Activated naive CD4-positive, alpha-beta T cell treated with anti-CD3 and anti-CD28 coated beads, Interleukin-2, amount 50 U/mL, for 24 hours (primary cell): ENCODE data around the gene FATE1.

ENCODE experiments used
- H3K27ac Mint-ChIP-seq: one replicate; pipeline ENCODE4 v1.8.0; 2021; ENCODE audit warnings: mild to moderate bottlenecking, mixed read lengths
- H3K27me3 Mint-ChIP-seq: one replicate; pipeline ENCODE4 v1.8.0; 2021; ENCODE audit warnings: mixed read lengths
- H3K36me3 Mint-ChIP-seq: one replicate; pipeline ENCODE4 v1.8.0; 2021; ENCODE audit warnings: mixed read lengths
- H3K4me1 Mint-ChIP-seq: one replicate; pipeline ENCODE4 v1.8.0; 2021; ENCODE audit warnings: mixed read lengths
- H3K4me3 Mint-ChIP-seq: one replicate; pipeline ENCODE4 v1.8.0; 2021; ENCODE audit warnings: mild to moderate bottlenecking, mixed read lengths
- H3K9me3 Mint-ChIP-seq: one replicate; pipeline ENCODE4 v1.8.0; 2021; ENCODE audit warnings: mixed read lengths

Gene FATE1

DNA sequence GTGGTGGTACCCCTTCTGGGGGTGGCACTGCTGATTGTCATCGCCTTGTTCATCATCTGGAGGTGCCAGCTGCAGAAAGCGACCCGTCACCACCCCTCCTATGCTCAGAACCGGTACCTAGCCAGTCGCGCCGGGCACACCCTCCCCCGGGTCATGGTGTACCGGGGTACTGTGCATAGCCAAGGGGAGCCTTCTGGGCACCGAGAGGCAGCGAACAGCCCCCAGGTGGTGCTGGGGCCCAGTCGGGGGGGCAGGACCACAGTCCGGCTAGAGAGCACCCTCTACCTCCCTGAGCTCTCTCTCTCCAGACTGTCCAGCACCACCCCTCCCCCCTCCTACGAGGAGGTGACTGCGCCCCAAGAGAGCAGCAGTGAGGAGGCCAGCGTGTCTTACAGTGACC is 15.3 kb upstream of the FATE1 start:
- Mint-ChIP-seq H3K27ac (no peak overlapping the region), H3K4me1 (no peaks in the 10 kb centered on the region), H3K36me3 (no peaks in the 10 kb centered on the region), H3K4me3 (no peak overlapping the region), H3K27me3 (peaks cover 6% of the 10 kb centered on the region), H3K9me3 (no peaks in the 10 kb centered on the region)

DNA sequence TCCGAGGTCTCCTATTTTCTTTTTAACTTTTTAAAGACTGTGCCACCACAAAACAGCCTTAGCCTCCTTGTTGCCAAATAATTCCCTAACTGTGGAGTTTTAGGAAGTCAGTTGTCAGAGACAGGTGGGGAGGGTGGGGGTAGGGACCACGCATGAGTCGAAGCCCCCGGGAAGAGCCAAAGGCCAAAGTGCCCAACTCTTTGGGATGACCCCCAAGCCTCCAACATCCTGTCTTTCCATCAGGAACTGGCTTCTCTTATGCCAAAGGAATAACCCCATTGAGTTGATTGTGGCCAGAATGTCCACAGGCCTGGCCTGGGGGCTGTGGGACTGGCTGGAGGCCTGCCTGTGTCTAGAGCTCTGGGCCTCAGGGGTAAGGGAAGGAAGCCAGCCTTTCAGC is 14.8 kb upstream of the FATE1 start:
- H3K27ac Mint-ChIP-seq, result no peak overlapping the region
- no peaks in the 10 kb centered on the region for H3K4me1 Mint-ChIP-seq
- no peak overlapping the region for H3K4me3 Mint-ChIP-seq
- no peaks in the 10 kb centered on the region for H3K9me3 Mint-ChIP-seq
- H3K36me3 Mint-ChIP-seq, result no peaks in the 10 kb centered on the region
- peaks cover 3% of the 10 kb centered on the region for H3K27me3 Mint-ChIP-seq

DNA sequence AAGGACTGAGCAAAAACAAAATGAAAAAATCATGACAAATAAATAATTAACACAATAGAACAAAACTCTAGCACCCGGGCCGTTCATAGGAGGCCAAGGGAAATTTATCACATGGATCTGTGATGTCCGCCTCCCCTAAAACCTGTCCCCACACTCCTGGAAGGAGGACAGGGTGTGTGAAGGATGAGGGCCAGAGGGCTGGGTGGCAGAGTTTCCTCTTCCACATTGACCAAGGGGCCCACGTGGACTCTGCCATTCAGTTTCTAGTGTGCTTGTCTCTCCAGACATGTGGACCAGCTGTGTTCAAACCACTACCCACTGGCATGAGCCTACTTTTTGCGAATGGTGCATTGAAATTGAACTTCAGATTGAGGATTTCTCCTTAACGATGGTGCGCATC is 14.3 kb upstream of the FATE1 start:
- Mint-ChIP-seq H3K4me3 (no peak overlapping the region), H3K27ac (no peak overlapping the region), H3K27me3 (peaks cover 2% of the 10 kb centered on the region), H3K9me3 (no peaks in the 10 kb centered on the region), H3K4me1 (no peaks in the 10 kb centered on the region), H3K36me3 (no peaks in the 10 kb centered on the region)

DNA sequence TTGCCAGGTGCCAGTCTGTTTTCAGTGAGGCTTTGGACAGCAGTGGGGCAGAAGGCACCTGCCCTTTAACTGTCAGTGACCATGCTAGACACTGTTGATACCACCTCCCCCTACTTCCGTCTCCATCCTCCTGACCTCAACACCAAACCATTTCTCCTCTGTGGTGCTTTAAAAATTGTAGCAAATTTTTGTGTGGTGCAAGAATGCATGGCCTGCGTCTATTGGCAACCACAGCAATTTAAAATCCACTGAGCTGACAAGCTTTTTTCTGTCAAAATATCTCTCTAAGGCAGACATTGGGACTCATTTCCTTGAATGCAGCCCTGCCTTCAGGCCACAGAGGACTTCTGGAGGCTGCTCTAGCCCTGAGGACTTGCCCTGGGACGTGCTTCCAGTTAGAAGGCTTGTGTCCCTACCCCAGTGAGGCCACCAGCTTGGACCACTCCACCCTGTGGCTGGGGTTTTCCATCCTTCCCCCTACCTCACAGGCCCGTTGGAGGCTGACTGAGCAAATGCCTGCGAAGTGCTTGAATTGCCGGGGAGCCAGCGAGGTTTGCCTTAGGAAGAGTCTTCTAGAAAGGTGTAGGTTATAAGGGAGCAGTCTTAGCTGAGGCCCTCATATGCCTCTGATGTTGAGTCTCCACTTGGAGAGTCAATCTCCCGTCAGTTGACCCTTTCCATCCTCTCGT is 13.7 kb upstream of the FATE1 start:
- H3K9me3 Mint-ChIP-seq, result no peaks in the 10 kb centered on the region
- no peak overlapping the region for H3K27ac Mint-ChIP-seq
- no peak overlapping the region for H3K4me3 Mint-ChIP-seq
- no peaks in the 10 kb centered on the region for H3K4me1 Mint-ChIP-seq
- H3K36me3 Mint-ChIP-seq, result no peaks in the 10 kb centered on the region
- H3K27me3 Mint-ChIP-seq, result no peaks in the 10 kb centered on the region

DNA sequence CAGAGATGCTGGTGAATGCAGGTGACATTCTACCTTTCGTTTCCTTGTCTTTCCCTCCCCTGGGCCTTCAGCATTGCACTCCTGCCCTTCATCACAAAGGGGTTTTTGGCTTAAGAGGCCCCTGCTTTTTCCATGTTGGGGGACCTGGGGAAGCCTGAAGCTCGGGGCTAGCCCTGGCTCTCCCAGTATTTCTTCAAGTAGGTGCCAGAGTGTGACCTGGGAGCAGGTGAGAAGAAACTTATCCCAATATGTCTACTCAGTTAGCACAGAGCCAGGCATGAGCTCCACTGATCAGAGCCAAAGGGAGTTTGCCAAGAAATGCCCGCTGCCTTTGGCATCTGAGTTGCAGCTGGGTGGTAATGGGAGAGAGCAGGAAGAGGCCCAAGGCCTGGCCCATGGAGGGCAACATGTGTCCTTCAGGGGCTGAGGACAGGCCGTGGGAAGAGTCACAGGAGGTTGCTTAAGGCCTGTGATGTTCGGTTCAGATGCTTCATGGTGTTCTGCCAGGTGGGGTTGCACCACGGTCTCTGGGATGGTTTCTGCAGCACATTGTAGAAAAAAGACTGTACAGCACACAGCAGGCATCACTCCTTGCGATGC is 13.0 kb upstream of the FATE1 start:
- H3K27ac Mint-ChIP-seq, result no peak overlapping the region
- H3K4me3 Mint-ChIP-seq, result no peak overlapping the region
- H3K4me1 Mint-ChIP-seq, result no peaks in the 10 kb centered on the region
- no peaks in the 10 kb centered on the region for H3K9me3 Mint-ChIP-seq
- H3K27me3 Mint-ChIP-seq, result no peaks in the 10 kb centered on the region
- H3K36me3 Mint-ChIP-seq, result no peaks in the 10 kb centered on the region

DNA sequence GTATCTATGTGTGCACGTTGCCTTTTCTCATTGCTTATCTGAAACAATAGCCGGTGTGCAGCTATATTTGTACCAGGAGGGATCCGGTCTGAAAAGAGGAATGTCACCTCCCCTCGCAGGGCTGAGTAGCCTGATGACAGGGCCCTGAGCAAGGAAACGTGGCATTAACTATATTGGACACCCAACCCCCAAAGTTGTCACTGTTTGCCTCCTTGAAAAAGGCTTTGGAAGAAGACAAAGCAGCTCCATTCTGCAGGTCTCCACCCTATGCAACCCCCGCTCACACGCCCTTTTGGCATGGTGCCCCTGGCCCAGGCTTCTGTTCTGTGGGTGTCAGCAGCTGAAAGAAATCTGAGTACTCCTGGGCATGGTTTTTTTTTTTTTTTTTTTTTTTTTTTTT is 12.3 kb upstream of the FATE1 start:
- H3K27ac Mint-ChIP-seq, result no peak overlapping the region
- no peaks in the 10 kb centered on the region for H3K9me3 Mint-ChIP-seq
- H3K36me3 Mint-ChIP-seq, result no peaks in the 10 kb centered on the region
- H3K4me3 Mint-ChIP-seq, result no peak overlapping the region
- no peaks in the 10 kb centered on the region for H3K27me3 Mint-ChIP-seq
- no peaks in the 10 kb centered on the region for H3K4me1 Mint-ChIP-seq

DNA sequence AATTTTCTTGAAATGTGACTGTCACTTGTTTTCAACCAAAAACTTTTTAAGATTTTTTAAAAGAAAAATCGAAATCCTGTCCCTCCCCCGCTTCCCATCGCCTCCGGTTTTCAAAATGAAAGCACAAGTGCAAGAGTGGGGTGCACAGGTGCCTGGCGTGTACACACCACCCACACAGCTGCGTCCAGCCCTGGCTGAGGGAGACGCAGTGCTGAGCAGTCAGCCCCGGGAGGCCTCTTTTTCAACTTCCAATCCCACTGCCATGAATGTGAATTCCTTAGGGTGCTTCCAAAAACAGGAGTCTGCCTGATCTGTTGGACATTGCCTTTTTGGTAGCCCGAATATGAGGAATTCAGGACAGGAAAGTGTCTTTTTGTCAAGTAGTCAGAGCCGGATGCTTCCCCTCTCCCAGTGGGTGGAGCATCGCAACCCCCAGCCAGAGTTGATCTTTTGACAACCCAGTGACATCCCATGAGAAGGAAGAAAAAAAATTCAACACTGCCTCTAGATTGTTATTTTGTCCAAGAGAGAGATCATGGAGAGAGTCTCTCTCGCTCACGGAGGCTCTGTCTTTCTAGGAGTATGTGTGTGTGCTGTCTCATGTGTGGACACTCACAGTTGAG is 11.7 kb upstream of the FATE1 start:
- Mint-ChIP-seq H3K27me3 (no peaks in the 10 kb centered on the region), H3K4me1 (no peaks in the 10 kb centered on the region), H3K27ac (no peak overlapping the region), H3K4me3 (no peak overlapping the region), H3K36me3 (no peaks in the 10 kb centered on the region), H3K9me3 (no peaks in the 10 kb centered on the region)

DNA sequence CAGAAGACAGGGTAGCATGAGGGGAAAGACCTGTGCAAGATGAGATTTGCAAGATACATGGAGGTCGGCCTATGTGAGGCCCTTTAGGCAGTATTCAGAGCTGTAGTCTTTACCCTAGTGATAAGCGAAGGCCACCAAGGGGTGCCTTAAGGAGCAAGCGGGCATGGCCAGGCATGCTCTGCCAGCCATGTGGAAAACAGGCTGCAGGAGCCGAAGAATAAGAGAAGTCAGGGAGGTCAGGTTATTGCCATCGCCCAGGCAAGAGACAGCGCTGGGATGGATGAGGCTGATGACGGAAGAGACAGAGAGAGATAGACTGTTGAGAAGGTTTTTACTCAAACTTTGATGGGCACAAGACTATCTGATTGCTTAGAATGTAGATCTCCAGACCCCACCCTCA is 7.0 kb upstream of the FATE1 start:
- Mint-ChIP-seq H3K27ac (no peak overlapping the region), H3K36me3 (no peaks in the 10 kb centered on the region), H3K27me3 (no peaks in the 10 kb centered on the region), H3K4me3 (no peak overlapping the region), H3K9me3 (no peaks in the 10 kb centered on the region), H3K4me1 (no peaks in the 10 kb centered on the region)

DNA sequence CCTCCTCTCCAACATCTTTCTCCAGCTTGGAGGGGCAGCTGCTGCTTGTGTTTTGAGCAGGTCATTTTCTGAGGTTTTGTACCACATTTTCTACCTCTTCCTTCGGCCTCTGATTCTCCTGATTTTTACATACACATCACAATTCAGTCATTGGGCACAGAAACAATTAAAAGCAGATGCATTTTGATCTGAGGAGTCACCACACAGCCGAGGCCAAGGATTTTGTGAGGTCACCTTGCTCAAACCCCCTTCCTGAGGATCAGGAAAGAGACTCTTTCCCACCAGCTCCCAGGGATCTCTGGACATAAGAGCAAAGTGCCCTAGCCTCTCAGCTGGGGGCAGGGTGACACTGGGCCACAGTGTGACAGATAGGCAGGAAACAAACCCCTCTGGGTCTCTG is 5.4 kb upstream of the FATE1 start:
- Mint-ChIP-seq H3K27me3 (no peaks in the 10 kb centered on the region), H3K4me3 (no peak overlapping the region), H3K4me1 (no peaks in the 10 kb centered on the region), H3K9me3 (no peaks in the 10 kb centered on the region), H3K36me3 (no peaks in the 10 kb centered on the region), H3K27ac (no peak overlapping the region)

DNA sequence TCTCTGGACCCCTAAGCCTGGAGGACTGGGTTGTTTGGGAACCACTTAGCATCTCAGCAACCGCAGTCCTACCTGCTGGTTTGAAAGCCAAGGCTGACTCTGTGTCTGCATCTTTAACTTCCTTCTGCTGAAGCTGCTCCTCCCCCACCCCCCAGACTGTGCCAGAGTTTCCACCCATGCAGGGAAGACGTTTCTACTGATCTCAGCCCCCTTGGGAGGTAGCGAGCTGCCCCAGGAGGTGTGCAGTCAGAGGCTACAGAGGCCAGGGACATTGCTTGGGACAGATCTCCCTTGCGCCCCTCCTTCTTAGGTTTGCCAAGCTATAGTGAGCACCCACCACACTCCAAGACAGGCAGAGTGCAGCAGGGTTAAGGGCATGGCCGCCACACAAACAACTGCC is 4.7 kb upstream of the FATE1 start:
- no peaks in the 10 kb centered on the region for H3K4me1 Mint-ChIP-seq
- H3K4me3 Mint-ChIP-seq, result no peak overlapping the region
- no peaks in the 10 kb centered on the region for H3K36me3 Mint-ChIP-seq
- no peak overlapping the region for H3K27ac Mint-ChIP-seq
- H3K9me3 Mint-ChIP-seq, result no peaks in the 10 kb centered on the region
- H3K27me3 Mint-ChIP-seq, result no peaks in the 10 kb centered on the region

DNA sequence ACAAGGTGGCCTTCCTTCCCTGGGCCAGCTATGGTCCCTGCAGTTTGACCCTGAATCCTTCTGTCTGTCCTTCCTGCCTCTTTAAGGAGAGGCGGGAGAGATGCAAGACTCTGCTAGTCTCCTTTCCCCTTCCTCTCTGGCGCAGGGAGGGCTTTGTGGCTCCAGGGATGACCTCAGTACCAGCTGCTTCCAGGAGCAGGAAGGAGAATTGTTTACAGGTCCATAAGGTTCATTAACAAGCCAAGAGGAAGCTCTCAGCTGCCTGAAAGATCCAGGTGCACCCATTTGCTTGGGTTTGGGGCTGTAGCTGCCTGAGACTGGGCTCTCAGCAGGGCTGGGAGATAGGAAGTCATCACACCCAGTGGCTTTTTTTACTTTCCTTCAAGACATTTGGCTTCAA is 4.0 kb upstream of the FATE1 start:
- Mint-ChIP-seq H3K9me3 (no peaks in the 10 kb centered on the region), H3K4me1 (no peaks in the 10 kb centered on the region), H3K36me3 (no peaks in the 10 kb centered on the region), H3K27me3 (no peaks in the 10 kb centered on the region), H3K27ac (no peak overlapping the region), H3K4me3 (no peak overlapping the region)

DNA sequence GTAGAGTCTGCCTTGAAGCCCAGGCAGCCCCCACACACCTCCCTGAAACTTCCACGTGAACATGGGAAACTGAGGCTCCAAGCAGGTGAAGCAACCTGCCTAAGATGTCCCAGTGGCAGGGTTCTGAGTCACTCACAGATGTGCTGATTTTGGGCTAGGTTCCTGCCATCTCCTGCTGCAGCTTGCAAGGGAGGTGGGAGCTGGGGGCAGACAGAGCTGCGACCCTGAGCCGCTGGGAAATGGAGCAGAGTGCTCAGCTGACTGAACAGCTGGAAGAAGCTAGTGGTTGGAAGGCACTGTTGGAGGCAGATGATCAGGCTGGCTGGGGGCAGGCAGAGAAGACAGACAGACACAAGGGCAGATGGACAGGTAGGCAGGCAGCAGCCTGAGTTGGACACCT is 3.6 kb upstream of the FATE1 start:
- no peak overlapping the region for H3K4me3 Mint-ChIP-seq
- no peaks in the 10 kb centered on the region for H3K27me3 Mint-ChIP-seq
- H3K9me3 Mint-ChIP-seq, result no peaks in the 10 kb centered on the region
- no peaks in the 10 kb centered on the region for H3K4me1 Mint-ChIP-seq
- no peaks in the 10 kb centered on the region for H3K36me3 Mint-ChIP-seq
- H3K27ac Mint-ChIP-seq, result no peak overlapping the region

DNA sequence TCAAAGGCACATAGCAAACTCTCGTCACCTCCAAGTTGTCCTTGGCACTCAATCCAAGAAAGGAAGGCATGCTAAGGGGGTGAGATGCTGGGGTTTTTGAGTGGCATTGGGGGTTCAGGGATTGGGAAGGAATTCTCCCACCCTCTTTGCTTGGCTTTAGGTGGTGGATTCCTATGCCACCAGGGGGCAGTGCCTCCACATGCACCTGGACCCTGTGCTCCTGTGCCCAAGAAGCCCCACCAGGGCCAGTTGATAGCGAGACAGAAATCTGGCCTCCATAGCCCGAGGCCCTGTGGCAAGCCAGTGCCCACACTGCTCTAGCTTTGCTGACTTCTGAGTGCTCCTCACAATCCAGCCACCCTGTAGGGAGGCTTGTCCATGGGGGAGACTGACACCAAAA is 2.0 kb upstream of the FATE1 start:
- Mint-ChIP-seq H3K4me1 (no peaks in the 10 kb centered on the region), H3K27me3 (no peaks in the 10 kb centered on the region), H3K4me3 (no peak overlapping the region), H3K27ac (no peak overlapping the region), H3K36me3 (no peaks in the 10 kb centered on the region), H3K9me3 (no peaks in the 10 kb centered on the region)

DNA sequence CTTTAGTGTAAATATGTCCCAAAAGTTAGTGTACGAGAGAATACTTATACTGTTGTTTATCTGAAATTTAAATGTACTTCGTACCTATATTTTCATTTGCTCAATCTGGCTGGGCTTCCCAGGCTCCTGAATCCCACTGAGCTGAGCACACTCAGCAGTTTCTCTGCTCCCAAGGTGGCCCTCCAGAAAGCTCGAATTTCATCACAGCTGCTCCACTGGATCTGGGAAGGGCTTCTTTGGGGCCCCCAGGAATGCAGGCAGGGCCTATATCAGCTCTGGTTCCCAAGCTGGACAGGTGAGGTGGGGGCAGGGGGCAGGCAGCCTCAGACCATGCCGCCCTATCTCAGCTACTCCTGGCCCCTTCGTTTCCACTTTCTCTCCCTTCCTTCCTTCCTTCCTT is 1.5 kb upstream of the FATE1 start:
- Mint-ChIP-seq H3K4me3 (no peak overlapping the region), H3K27ac (no peak overlapping the region), H3K27me3 (no peaks in the 10 kb centered on the region), H3K4me1 (no peaks in the 10 kb centered on the region), H3K9me3 (no peaks in the 10 kb centered on the region), H3K36me3 (no peaks in the 10 kb centered on the region)

DNA sequence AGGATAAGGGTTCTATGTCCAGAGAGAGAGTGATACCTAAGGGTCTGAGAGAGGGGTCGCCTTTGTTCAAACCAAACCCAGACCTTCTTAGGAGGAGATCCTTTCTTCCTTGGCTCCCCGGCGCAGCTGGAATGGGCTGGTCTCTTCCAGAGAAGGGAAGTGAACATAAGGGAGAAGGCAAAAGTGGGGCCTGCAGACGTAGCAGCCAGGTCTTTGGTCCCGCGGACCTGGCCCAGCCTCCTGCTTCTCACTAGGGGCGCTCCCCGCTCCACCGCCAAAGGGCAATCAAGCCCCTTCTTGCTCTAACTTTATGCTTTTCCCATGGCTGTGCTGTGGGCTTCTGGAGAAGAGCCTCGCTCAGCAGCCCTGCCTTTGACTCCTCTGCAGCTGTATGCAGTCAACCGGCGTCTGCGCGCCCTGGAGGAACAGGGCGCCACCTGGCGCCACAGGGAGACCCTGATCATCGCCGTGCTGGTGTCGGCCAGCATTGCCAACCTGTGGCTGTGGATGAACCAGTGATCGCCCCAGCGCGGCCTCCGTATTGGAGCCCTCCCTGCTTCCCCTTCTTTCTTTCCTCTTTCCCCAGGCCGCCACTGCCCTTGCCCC is 6.5 kb downstream of the FATE1 start:
- Mint-ChIP-seq H3K36me3 (no peaks in the 10 kb centered on the region), H3K4me3 (no peak overlapping the region), H3K9me3 (no peaks in the 10 kb centered on the region), H3K27ac (no peak overlapping the region), H3K27me3 (no peaks in the 10 kb centered on the region), H3K4me1 (no peaks in the 10 kb centered on the region)

DNA sequence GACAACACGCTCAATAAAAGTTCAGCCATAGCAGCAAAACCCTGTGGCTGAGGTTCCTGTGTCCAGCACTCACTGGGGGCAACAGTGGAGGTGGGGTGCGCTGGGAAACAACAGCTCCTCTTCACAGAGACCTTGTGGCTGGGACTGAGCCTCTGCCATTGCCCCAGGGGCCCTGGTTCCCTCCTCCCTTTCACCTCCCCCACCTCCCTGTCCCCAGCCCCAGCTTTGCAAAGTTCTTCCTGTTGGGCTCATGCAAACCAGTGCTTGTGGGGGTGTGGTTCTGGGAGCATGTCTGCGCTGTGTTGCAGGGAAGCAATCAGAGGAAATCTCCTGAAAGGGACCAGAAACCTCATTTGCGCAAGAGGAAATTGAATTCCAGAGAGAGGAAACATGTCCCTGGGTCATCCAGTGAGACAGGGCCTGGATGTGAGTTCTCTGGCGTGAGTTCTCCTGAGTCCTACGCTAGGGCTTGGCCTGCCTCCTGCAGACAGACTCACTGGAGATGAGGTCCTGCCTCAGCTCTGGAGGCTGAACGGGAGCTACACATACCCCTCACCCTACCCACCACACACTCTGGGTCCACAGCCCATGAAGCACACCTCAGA is 7.4 kb downstream of the FATE1 start:
- H3K9me3 Mint-ChIP-seq, result no peaks in the 10 kb centered on the region
- no peaks in the 10 kb centered on the region for H3K4me1 Mint-ChIP-seq
- H3K27me3 Mint-ChIP-seq, result no peaks in the 10 kb centered on the region
- H3K36me3 Mint-ChIP-seq, result no peaks in the 10 kb centered on the region
- no peak overlapping the region for H3K27ac Mint-ChIP-seq
- H3K4me3 Mint-ChIP-seq, result no peak overlapping the region
